ENCODE results near the gene STRIT1. TPM values are rescaled to one million over a fixed set of nuclear protein-coding genes. Genes with fewer than 3 reads are reported as not detected.

STRIT1 gene
- total RNA-seq, result not detected
- not detected for polyA plus RNA-seq
- long read RNA-seq, donor 1, result 0 reads
- long read RNA-seq, donor 2, result 0 reads
- long read RNA-seq, donor 3, result 0 reads

GRCh38 chr3:155293516-155293915 is at the start of gene STRIT1:
TSS of gene STRIT1 (minus strand) at chr3:155293683.
- TF ChIP-seq, protein P1, sequence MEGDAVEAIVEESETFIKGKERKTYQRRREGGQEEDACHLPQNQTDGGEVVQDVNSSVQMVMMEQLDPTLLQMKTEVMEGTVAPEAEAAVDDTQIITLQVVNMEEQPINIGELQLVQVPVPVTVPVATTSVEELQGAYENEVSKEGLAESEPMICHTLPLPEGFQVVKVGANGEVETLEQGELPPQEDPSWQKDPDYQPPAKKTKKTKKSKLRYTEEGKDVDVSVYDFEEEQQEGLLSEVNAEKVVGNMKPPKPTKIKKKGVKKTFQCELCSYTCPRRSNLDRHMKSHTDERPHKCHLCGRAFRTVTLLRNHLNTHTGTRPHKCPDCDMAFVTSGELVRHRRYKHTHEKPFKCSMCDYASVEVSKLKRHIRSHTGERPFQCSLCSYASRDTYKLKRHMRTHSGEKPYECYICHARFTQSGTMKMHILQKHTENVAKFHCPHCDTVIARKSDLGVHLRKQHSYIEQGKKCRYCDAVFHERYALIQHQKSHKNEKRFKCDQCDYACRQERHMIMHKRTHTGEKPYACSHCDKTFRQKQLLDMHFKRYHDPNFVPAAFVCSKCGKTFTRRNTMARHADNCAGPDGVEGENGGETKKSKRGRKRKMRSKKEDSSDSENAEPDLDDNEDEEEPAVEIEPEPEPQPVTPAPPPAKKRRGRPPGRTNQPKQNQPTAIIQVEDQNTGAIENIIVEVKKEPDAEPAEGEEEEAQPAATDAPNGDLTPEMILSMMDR (IDR thresholded peaks at IDR 0.05), result no peak
- no peak for TF ChIP-seq POLR2A (IDR thresholded peaks at IDR 0.05)

DNA sequence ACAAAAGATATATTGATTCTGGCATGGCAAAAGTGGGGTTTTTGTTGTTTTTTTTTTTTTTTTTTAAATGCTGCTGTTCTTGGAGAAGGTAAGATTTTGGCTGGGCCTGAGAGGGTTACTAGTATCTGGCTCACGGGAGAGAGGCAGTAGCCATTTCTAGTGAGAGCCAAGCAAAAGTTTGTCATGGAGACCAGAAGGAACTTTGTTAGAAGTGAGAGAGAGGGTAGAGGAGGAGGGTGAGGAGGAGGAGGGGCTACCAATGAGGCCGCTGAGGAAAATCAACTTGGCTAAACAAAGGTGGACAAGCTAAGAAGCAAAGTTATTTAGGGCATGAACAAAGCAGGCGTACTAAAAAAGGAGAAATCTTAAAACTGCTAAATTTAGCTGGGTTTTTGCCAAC is 48.9 kb upstream of the STRIT1 start:
- Histone ChIP-seq H3K36me3 (no peaks in the 10 kb centered on the region), H3K4me3 (no peak overlapping the region), H3K27me3 (no peaks in the 10 kb centered on the region), H3K27ac (no peak overlapping the region), H3K4me1 (ENCODE audit: insufficient read depth) (no peaks in the 10 kb centered on the region), H3K9me3 (no peaks in the 10 kb centered on the region)
- TF ChIP-seq, protein P1 (IDR thresholded peaks at IDR 0.05), result no peak
- no peak for TF ChIP-seq EP300 (IDR thresholded peaks at IDR 0.05)
- intact Hi-C loops (cut with DNase I), result no loop called here
- DNase-seq, result no peak
- WGBS, 3 donors, result 19 to 34% (median 20%) methylated on average over 3 of the region's 3 CpGs

More at GRCh38 chr3:155293516-155293915, at the start of gene STRIT1:
- no peak within 1 kb of the TSS for H3K27ac ChIP-seq
- intact Hi-C loops (cut with DNase I), result no loop called here
- DNase-seq, result no peak
- no peaks in the 10 kb centered on the region for H3K4me1 ChIP-seq (ENCODE audit: insufficient read depth)
- H3K36me3 ChIP-seq, result no peaks in the 10 kb centered on the region
- no peaks in the 10 kb centered on the region for H3K27me3 ChIP-seq
- no peaks in the 10 kb centered on the region for H3K9me3 ChIP-seq
- 70 to 84% (median 78%) methylated on average over 6 of the region's 6 CpGs for WGBS, 3 donors
- no peak within 1 kb of the TSS for H3K4me3 ChIP-seq

DNA sequence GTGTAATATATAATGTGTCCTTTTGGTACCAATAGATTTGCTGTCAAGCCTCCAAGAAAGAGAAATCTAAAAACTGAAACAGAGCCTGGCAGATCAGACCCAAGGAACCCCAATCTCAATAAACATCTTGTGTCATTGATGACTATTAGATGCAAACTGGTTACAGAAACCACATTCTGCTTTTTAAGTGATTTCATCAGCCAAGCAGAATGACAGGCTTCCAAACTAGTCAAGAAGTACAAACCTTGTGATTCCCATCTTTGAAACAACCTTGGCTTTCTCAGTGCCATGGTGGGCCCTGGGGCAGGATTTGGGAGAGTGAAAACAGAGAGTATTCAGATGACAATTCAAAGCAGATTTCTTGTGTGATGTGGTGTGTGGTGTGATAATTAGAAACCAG is 45.6 kb upstream of the STRIT1 start:
- DNase-seq, result no peak
- Histone ChIP-seq H3K9me3 (no peaks in the 10 kb centered on the region), H3K36me3 (no peaks in the 10 kb centered on the region), H3K4me1 (ENCODE audit: insufficient read depth) (no peaks in the 10 kb centered on the region), H3K27ac (no peak overlapping the region), H3K27me3 (no peaks in the 10 kb centered on the region), H3K4me3 (no peak overlapping the region)
- TF ChIP-seq, protein P1 (IDR thresholded peaks at IDR 0.05), result no peak
- no peak for TF ChIP-seq POLR2A (IDR thresholded peaks at IDR 0.05)
- TF ChIP-seq EP300 (IDR thresholded peaks at IDR 0.05), result no peak
- intact Hi-C loops (cut with DNase I), result no loop called here

DNA sequence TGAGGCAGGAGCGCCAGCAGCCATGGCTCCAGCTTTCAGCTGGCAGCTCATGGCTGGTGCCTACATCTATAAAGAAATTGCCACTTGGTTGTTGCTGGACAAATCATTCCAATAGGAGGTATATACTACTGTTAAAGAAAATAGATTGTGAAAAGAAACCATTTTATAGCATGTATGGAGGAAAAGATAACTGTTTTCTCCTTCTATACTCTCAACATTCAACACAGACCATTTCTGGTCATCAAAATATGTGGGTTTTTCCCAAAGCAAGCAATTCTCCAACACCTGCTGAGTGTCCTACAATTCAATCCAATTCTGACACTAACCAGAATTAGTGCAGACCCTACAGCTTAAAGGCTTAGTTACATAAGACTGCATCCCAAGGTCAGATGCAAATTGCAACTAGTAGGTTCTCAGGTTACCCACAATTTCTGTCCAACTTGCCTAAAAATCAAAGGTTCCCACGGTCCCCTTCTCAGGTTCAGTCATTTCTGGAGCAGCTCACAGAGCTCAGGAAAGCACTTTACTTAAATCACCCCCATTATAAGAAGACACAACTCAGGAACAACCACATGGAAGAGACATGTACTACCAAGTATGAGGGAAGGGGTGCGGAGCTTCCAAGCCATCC is 42.4 kb upstream of the STRIT1 start:
- no peak for DNase-seq
- WGBS, 3 donors, result 80 to 87% (median 82%) methylated on average over 3 of the region's 3 CpGs
- TF ChIP-seq, protein P1 (IDR thresholded peaks at IDR 0.05), result no peak
- no peak for TF ChIP-seq EP300 (IDR thresholded peaks at IDR 0.05)
- no peak for TF ChIP-seq POLR2A (IDR thresholded peaks at IDR 0.05)
- no peaks in the 10 kb centered on the region for H3K4me1 ChIP-seq (ENCODE audit: insufficient read depth)
- no peak overlapping the region for H3K27ac ChIP-seq
- intact Hi-C loops (cut with DNase I), result no loop called here
- H3K9me3 ChIP-seq, result no peaks in the 10 kb centered on the region
- H3K27me3 ChIP-seq, result no peaks in the 10 kb centered on the region
- H3K36me3 ChIP-seq, result no peaks in the 10 kb centered on the region
- H3K4me3 ChIP-seq, result no peak overlapping the region

Measured in ovary (tissue), 10 donors.